Loucy (cell line): ENCODE measurements around the gene LAMB1.

Experiments used
- H2AFZ ChIP-seq: fragments of 200-600 bp; sonication (generic); 2 replicates; pipeline ENCODE4 v1.6.0; 2016; ENCODE audit warnings: antibody characterized with exemption, mild to moderate bottlenecking, low read length, moderate library complexity
- H3F3A ChIP-seq: fragments of 200-600 bp; 2 replicates; pipeline ENCODE4 v1.6.0; 2016; ENCODE audit warnings: antibody characterized with exemption, low read depth, mild to moderate bottlenecking
- H3K27me3 ChIP-seq: fragments of 200-600 bp; sonication (generic); 2 replicates; pipeline ENCODE4 v1.6.1; 2014; ENCODE audit warnings: low read length, mild to moderate bottlenecking; ENCODE audit not compliant: insufficient read depth, poor library complexity, severe bottlenecking
- H3K36me3 ChIP-seq: fragments of 200-600 bp; sonication (generic); 2 replicates; pipeline ENCODE4 v1.6.1; 2016; ENCODE audit warnings: low read length; ENCODE audit not compliant: insufficient read depth
- H3K4me1 ChIP-seq: fragments of 200-600 bp; sonication (generic); 2 replicates; pipeline ENCODE4 v1.5.1; 2014; ENCODE audit warnings: low read length, mild to moderate bottlenecking; ENCODE audit not compliant: insufficient read depth, poor library complexity, severe bottlenecking
- H3K4me2 ChIP-seq: fragments of 200-600 bp; sonication (generic); 2 replicates; pipeline ENCODE4 v1.6.0; 2014; ENCODE audit warnings: antibody characterized with exemption, low read length, low read depth, mild to moderate bottlenecking; ENCODE audit not compliant: poor library complexity, severe bottlenecking
- H3K4me3 ChIP-seq: fragments of 200-600 bp; sonication (generic); 2 replicates; pipeline ENCODE4 v1.5.1; 2014; ENCODE audit warnings: low read length, mild to moderate bottlenecking, mixed read lengths; ENCODE audit not compliant: poor library complexity, severe bottlenecking
- H3K79me2 ChIP-seq: fragments of 200-600 bp; sonication (generic); 2 replicates; pipeline ENCODE4 v1.6.1; 2014; ENCODE audit warnings: low read length; ENCODE audit not compliant: insufficient read depth
- H3K9ac ChIP-seq: fragments of 200-600 bp; sonication (generic); 2 replicates; pipeline ENCODE4 v1.6.0; 2014; ENCODE audit warnings: mild to moderate bottlenecking, low read depth, low read length, moderate library complexity; ENCODE audit not compliant: poor library complexity, severe bottlenecking
- H3K9me2 ChIP-seq: fragments of 200-600 bp; sonication (generic); replicated peaks from 2 replicates; pipeline ENCODE4 v1.6.1; 2016; ENCODE audit warnings: low read depth, low read length, mixed read lengths
- H3K9me3 ChIP-seq: fragments of 200-600 bp; sonication (generic); 2 replicates; pipeline ENCODE4 v1.6.1; 2014; ENCODE audit warnings: mild to moderate bottlenecking, antibody characterized with exemption, low read length, low read depth; ENCODE audit not compliant: insufficient read depth
- H4K20me1 ChIP-seq: fragments of 200-600 bp; sonication (generic); 2 replicates; pipeline ENCODE4 v1.6.0; 2014; ENCODE audit warnings: antibody characterized with exemption, low read length, mild to moderate bottlenecking; ENCODE audit not compliant: insufficient read depth, poor library complexity, severe bottlenecking
- CTCF ChIP-seq: fragments of 200-600 bp; sonication (generic); conservative IDR thresholded peaks from 2 replicates; pipeline ENCODE4 v1.5.1; 2014; ENCODE audit warnings: mild to moderate bottlenecking, antibody characterized with exemption, low read length
- EZH2phosphoT487 ChIP-seq: fragments of 200-600 bp; IDR thresholded peaks from 2 replicates; pipeline ENCODE4 v1.6.1; 2018; ENCODE audit warnings: antibody characterized with exemption, mild to moderate bottlenecking, moderate library complexity, borderline replicate concordance

LAMB1 gene

GRCh38 chr7:108045154-108045553 lies 42.2 kb upstream of the LAMB1 start:
- Histone ChIP-seq H4K20me1 (no peaks in the 10 kb centered on the region), H3K9me3 (no peaks in the 10 kb centered on the region), H3K4me1 (no peaks in the 10 kb centered on the region), H3K79me2 (no peaks in the 10 kb centered on the region), H3K27me3 (no peaks in the 10 kb centered on the region), H3F3A (no peaks in the 10 kb centered on the region), H3K9ac (no peak overlapping the region), H3K4me2 (no peak overlapping the region), H3K9me2 (no peaks in the 10 kb centered on the region), H3K4me3 (no peak overlapping the region), H2AFZ (no peak overlapping the region), H3K36me3 (no peaks in the 10 kb centered on the region)
- no peak for TF ChIP-seq EZH2phosphoT487
- TF ChIP-seq CTCF: no peak

- Histone ChIP-seq H4K20me1 (no peaks in the 10 kb centered on the region), H3K9me2 (no peaks in the 10 kb centered on the region), H3K27me3 (no peaks in the 10 kb centered on the region), H3K9ac (no peak overlapping the region), H3K36me3 (no peaks in the 10 kb centered on the region), H2AFZ (no peak overlapping the region), H3K4me1 (no peaks in the 10 kb centered on the region), H3K79me2 (no peaks in the 10 kb centered on the region), H3K9me3 (no peaks in the 10 kb centered on the region), H3F3A (no peaks in the 10 kb centered on the region), H3K4me2 (no peak overlapping the region), H3K4me3 (no peak overlapping the region)
- no peak for TF ChIP-seq EZH2phosphoT487
- TF ChIP-seq CTCF: no peak
Observed at GRCh38 chr7:108044345-108044744, 41.4 kb upstream of the LAMB1 start.

- Histone ChIP-seq H3K4me3 (no peak overlapping the region), H3K27me3 (no peaks in the 10 kb centered on the region), H3K9ac (no peak overlapping the region)
Observed at GRCh38 chr7:108038986-108039385, 36.0 kb upstream of the LAMB1 start.

More at GRCh38 chr7:108038986-108039385, 36.0 kb upstream of the LAMB1 start:
- H2AFZ ChIP-seq: no peak overlapping the region
- H3K79me2 ChIP-seq: no peaks in the 10 kb centered on the region
- H3K36me3 ChIP-seq: no peaks in the 10 kb centered on the region
- no peaks in the 10 kb centered on the region for H3K9me3 ChIP-seq
- H3K4me1 ChIP-seq: no peaks in the 10 kb centered on the region
- no peaks in the 10 kb centered on the region for H3F3A ChIP-seq
- H4K20me1 ChIP-seq: no peaks in the 10 kb centered on the region
- H3K9me2 ChIP-seq: no peaks in the 10 kb centered on the region
- H3K4me2 ChIP-seq: no peak overlapping the region
- TF ChIP-seq EZH2phosphoT487 (no peak), CTCF (no peak)
